Astrocyte of the spinal cord (primary cell): ENCODE results near the gene RSPH6A.

ENCODE experiments used
- DNase-seq: peaks from one replicate; pipeline ENCODE4 v3.0.0; 2011; ENCODE audit warnings: low read depth, low spot score
- H3K4me3 ChIP-seq: 2 replicates; pipeline ENCODE4 v1.5.1; 2011; ENCODE audit warnings: low read depth, mild to moderate bottlenecking, low read length, moderate library complexity
- CTCF ChIP-seq: IDR thresholded peaks from 2 replicates; pipeline ENCODE4 v1.5.1; 2012; ENCODE audit warnings: low read depth, mild to moderate bottlenecking, low read length, inconsistent platforms
- in situ Hi-C: cut with HindIII; loops from 2 replicates; pipeline ENCODE4 v1.10.0; 2017; ENCODE audit warnings: low sequenced_read_pairs

Gene RSPH6A

GRCh38 chr19:45781214-45782161 is 33.6 kb downstream of the RSPH6A start:
- DNase-seq, result no peak
- no peak for TF ChIP-seq CTCF
- H3K4me3 ChIP-seq, result peak overlapping the region; percentile 30
- in situ Hi-C loops, result no loop called here

GRCh38 chr19:45780448-45781213 is 34.5 kb downstream of the RSPH6A start:
- no peak for DNase-seq
- in situ Hi-C loops, result no loop called here
- no peak overlapping the region for H3K4me3 ChIP-seq
- no peak for TF ChIP-seq CTCF

GRCh38 chr19:45780146-45780447 is 35.0 kb downstream of the RSPH6A start:
- in situ Hi-C loops, result no loop called here
- TF ChIP-seq CTCF, result no peak
- no peak for DNase-seq
- H3K4me3 ChIP-seq, result no peak overlapping the region

- DNase-seq, result peak; percentile 47
- peak; percentile 57 for TF ChIP-seq CTCF
- in situ Hi-C loops, result no loop called here
- no peak overlapping the region for H3K4me3 ChIP-seq
Measured at GRCh38 chr19:45779231-45780145, 35.6 kb downstream of the RSPH6A start.

GRCh38 chr19:45778010-45778661 is 37.0 kb downstream of the RSPH6A start:
- in situ Hi-C loops, result no loop called here
- DNase-seq, result no peak
- no peak overlapping the region for H3K4me3 ChIP-seq
- no peak for TF ChIP-seq CTCF

GRCh38 chr19:45777395-45777961 is 37.6 kb downstream of the RSPH6A start:
- TF ChIP-seq CTCF, result no peak
- in situ Hi-C loops, result no loop called here

More at GRCh38 chr19:45777395-45777961, 37.6 kb downstream of the RSPH6A start:
- no peak overlapping the region for H3K4me3 ChIP-seq
- no peak for DNase-seq
